ENCODE measurements around the gene PEAK3.
"Not testable (repeated sequence)": the region's sequence is repeated elsewhere in the genome, so short reads cannot be mapped to it uniquely, and the experiment has no call there.

The PEAK3 gene

DNA sequence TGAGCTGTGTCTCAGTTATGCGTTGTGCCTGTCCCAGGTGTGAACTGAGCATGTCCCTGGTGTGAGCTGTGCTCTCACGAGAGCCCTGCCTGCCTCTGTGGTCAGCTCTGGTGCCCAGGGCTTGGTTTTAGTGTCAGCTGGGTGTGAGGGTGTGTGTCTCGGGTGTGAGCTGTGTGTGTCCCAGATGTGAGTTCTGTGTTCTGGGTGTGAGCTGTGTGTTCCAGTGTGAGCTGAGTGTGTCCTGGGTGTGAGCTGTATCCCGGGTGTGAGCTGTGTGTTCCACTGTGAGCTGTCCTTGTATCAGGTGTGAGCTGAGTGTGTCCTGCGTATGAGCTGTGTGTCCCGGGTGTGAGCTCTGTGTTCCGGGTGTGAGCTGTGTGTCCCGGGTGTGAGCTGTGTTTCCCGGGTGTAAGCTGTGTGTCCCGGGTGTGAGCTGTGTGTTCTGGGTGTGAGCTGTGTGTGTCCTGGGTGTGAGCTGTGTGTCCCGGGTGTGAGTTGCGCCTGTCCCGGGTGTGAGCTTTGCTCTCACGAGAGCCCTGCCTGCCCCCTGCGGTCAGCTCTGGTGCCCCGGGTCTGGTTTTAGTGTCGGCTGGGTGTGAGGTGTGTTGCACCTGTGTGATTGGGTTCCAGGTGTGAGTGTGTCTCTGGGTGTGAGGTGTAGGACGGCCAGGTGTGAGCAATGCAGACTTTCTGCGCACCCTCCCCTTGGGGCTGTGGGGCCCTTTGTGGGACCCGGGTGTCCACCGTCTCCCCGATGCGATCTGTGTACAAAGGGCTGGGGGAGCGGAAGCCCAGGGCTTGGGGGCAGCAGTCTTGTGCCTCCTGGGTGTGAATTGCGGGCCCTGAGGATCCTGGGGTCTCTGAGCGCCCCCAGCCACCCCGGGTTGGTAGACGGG lies 7.1 kb upstream of the PEAK3 start:
- no peak for FAIRE-seq

DNA sequence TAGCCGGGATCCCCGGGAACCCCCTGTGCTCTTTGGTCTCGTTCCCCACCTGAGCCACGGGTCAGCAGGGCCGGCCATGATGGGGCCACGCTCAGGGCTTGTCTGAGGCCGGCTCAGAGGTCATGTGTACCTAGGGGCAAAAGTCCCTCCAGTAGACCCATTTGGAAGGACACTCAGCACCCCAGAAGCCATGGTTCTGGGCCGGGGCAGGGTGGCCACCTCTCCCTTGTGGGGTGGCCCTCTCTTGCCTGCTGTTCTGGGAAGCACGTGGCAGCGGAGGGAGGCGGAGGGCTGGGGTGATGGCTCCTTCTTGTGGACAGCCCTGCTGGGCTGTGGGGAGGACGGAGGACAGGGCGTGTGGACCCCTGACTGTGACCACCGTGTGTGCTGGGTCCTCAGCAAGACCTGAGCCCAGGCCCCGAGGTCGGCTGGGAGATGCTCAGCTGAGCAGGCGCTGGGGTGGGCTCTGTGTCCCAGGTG lies 6.4 kb upstream of the PEAK3 start:
- no peak for FAIRE-seq

GRCh38 chr19:2287585-2288337 lies 5.8 kb upstream of the PEAK3 start:
- no peak for FAIRE-seq

DNA sequence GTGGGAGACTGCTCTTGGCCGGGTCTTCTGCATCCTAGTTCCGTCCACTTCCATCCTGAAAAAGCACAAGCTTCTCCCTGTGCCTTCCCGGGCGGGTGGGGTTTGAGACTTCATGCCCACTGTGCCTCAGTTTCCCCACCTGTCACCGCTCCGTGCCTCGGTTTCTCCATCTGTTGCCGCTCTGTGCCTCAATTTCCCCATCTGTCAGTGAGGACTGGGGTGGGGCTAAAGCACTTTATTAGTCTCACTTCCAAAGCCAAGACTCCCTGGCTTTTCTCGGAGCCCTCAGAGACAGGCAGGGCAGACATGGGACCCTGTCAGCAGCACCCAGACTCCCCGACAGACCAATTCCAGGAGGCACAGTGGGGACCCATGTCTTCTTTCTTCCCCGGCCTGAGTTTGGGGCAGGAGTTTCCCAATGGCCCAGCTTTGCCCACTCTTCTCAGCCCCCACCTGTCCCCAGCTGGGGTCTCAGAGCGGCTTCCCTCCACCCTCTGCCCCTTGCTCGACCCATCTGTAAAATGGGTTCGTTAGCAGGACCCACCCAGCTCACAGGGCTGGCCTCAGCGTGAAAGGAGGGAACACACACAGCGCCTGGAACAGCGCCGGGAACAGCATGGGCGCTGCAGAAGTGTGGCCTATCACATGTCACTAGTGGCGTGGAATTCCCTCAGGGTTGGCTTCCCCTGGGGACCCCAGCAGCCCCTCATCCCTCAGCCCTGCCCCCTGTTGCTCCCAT lies 4.6 kb upstream of the PEAK3 start:
- no peak for FAIRE-seq

- FAIRE-seq: no peak
Observed at GRCh38 chr19:2283835-2284507, 2.0 kb upstream of the PEAK3 start.

- FAIRE-seq: no peak
Observed at GRCh38 chr19:2282862-2283237, 875 bp upstream of the PEAK3 start.

GRCh38 chr19:2281265-2282061 lies 512 bp downstream of the PEAK3 start:
- FAIRE-seq: not testable (repeated sequence)

DNA sequence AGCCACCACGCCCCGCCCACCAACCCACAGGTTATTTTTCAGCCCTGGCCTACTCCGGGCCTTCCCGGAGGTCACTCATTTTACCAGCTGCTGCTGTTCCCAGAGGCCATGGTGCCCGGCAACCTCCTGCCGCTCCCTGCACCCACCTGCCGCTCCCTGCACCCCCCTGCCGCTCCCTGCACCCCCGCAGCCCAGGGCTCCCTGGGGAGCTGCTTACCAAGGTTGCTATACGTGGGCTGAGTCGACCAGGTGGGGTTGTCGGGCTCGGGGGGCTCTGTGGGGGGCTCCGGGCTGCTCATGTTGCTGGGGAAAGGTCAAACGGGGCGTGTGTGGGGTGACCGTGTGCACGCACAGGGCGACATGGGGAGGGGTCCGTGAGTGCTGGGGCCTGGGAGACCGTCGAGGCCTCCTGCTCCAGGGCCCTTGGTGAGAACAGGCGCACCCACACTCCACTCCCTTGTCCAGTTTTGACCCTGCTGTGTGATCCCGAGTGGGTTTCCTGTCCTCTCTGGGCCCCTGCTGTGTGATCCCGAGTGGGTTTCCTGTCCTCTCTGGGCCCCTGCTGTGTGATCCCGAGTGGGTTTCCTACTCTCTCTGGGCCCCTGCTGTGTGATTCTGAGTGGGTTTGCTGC lies 1.2 kb downstream of the PEAK3 start:
- FAIRE-seq: no peak

DNA sequence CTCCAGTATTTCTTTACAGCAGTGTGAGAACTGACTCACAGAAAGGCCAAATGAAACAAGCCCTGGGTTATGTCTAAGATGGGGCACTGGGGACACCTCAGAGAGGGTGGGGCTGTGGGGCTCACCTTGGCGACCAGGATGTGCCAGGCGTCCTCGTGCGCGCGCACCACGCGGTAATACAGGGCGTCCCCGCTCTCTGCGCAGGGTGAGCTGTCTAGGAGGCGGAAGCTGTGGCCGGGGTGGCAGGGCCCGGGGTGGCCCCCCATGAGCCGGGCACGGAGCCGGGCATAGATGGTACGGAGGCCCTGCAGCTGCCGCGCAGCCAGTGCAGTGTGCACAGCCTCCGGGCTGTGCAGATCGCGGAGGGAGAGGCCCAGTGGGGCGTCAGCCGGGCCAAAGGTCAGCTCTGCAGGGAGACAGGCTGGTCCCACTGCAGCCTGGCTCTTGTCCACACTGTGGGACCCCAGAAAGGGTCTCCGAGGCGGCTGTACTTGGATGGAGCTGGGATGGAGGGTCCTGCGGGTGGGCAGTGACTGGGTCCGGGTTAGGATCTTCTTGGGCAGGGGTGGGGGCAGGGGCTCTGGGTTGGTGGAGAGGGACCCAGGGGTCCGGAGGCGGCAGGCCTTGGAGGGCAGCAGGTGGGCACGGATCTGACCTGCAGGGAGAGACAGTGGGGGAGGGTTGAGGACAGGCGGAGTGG lies 3.4 kb downstream of the PEAK3 start:
- FAIRE-seq: no peak

DNA sequence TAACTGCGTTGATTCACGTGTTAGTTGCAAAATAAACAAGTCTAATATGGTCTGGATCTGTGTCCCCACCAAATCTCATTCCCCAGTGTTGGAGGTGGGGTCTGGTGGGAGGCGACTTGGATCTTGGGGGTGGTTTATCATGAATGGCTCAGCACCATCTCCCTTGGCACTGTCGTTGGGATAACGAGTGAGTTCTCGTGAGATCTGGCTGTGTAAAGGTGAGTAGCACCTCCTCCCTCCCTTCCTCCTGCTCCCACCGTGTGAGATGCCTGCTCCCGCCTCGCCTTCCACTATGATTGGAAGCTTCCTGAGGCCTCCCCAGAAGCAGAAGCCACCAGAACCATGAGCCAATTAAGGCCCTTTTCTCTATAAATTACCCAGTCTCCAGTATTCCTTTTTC lies 4.8 kb downstream of the PEAK3 start:
- FAIRE-seq: no peak

- no peak for FAIRE-seq
Observed at GRCh38 chr19:2276429-2276986, 5.5 kb downstream of the PEAK3 start.

DNA sequence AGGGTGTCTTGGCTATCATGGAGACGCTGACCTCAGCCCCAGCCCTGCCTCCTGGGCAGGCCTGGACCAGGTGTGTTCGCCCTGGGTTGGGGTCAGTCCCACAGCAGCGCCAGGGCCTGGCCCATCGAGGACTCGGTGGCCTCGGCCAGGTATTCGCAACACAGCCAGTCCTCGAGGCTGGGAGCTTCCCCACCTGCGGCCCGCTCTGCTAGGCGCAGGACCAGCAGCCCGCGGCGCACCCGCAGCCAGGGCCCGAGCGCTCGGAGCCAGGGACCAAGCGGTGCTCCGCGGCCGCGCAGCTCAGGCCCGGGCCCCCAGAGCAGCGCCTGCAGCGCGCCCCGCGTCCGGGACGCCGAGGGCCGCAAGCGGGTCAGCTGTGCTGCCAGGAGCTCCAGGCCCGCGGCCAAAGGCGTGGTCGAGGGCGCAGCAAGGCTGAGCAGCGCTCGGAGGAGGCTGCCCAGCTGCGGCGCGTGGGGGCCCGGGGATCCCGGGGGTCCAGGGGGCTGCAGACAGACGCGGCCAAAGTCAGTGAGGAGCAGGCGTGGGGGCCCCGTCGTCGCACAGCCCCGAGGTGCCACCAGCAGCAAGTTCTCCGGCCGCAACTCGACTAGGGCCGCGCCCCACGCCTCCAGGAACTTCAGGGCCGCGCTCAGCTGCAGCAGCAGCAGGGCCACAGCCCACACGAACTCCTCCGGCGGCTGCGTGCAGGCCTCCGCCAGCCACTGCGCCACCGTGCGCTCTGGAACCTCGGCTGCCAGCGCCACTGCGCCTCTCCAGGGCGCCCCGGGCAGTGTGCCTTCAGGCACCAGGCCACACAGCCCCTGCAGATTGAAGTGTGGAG lies 6.2 kb downstream of the PEAK3 start:
- no peak for FAIRE-seq

DNA sequence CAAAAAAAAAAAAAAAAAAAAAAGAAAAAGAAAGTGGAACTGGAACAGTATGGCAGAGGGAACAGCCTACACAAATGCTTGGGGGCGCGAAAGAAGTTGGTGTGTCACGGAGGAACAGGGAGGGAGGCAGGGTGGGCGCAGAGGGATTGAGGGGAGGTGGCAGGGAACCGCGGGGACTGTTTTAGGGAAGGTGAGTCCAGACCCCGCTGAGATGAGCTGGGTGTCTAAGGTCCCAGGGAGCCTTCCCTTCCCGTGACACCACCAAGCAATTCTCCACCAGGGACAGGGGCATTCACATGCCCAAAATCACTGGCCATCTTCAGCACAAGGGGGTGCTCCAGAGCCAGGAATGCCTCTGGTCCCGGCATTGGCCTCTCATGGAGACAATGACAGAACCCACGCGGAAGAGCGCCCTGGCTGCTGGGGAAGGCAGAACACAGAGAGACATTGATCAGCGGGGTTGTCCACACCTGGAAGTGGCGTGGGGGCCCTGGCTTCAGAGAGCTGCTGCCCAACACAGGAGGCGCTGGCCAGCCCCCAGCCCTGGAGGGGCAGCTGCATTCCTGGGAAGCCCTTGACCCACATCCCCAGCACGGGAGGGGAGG lies 6.9 kb downstream of the PEAK3 start:
- FAIRE-seq: no peak

DNA sequence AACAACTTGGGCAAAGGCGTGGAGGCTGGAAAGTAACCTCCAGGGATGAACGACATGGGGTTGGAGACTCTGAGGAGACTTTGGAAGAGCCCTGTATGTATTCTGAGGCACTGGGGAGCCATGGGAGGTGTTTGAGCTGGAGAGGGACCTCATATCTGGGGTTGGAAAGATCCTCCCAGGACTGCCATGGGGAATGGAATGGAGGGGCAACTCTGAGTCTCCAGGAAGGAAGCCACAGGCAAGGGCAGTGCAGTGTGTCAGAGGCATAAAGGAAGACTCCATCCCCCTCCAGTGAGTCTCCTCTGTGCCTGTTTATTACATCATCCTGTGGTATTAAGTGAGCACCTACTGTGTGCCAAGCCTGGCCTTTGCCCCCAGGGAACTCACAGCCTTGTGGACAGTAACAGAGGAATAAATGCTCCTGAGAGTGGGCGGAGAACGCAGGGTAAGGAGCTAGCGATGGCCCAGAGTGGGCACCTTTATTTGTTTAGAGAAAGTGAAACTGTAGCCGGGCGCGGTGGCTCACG lies 7.7 kb downstream of the PEAK3 start:
- no peak for FAIRE-seq

- no peak for FAIRE-seq
Observed at GRCh38 chr19:2273356-2274184, 8.4 kb downstream of the PEAK3 start.

GRCh38 chr19:2271234-2272103 lies 10.5 kb downstream of the PEAK3 start:
- no peak for FAIRE-seq

Data from colon (tissue), 2 donors.